Stimulated activated CD8-positive, alpha-beta memory T cell treated with anti-CD3 and anti-CD28 coated beads, Interleukin-15, amount 100 ng/mL, for 4 hours (primary cell): ENCODE data around the gene OR10A6.

Experiments
- DNase-seq, 2 donors: peaks; one replicate each; pipeline ENCODE4 v3.0.0-alpha.2; 2020; ENCODE audit warnings: low read depth in 2 of 2

Gene OR10A6

GRCh38 chr11:7909585-7910285 is 21.3 kb downstream of the OR10A6 start:
- no peak for DNase-seq

GRCh38 chr11:7907121-7907520 is 23.9 kb downstream of the OR10A6 start:
- DNase-seq = no peak

- DNase-seq = no peak
Measured at GRCh38 chr11:7906481-7906880, 24.6 kb downstream of the OR10A6 start.

GRCh38 chr11:7905961-7906429 is 25.1 kb downstream of the OR10A6 start:
- no peak for DNase-seq

- no peak for DNase-seq
Measured at GRCh38 chr11:7905549-7905948, 25.5 kb downstream of the OR10A6 start.

GRCh38 chr11:7904917-7905316 is 26.2 kb downstream of the OR10A6 start:
- DNase-seq = no peak

GRCh38 chr11:7903940-7904339 is 27.1 kb downstream of the OR10A6 start:
- DNase-seq = no peak

- no peak for DNase-seq
Measured at GRCh38 chr11:7901319-7901854, 29.7 kb downstream of the OR10A6 start.

- no peak for DNase-seq
Measured at GRCh38 chr11:7900686-7901085, 30.4 kb downstream of the OR10A6 start.

- DNase-seq = no peak
Measured at GRCh38 chr11:7899418-7899817, 31.6 kb downstream of the OR10A6 start.

- DNase-seq = no peak
Measured at GRCh38 chr11:7898666-7899283, 32.3 kb downstream of the OR10A6 start.

- no peak for DNase-seq
Measured at GRCh38 chr11:7896009-7896785, 34.9 kb downstream of the OR10A6 start.

- DNase-seq = no peak
Measured at GRCh38 chr11:7894251-7894650, 36.8 kb downstream of the OR10A6 start.

- DNase-seq = no peak
Measured at GRCh38 chr11:7893796-7894195, 37.3 kb downstream of the OR10A6 start.

GRCh38 chr11:7892840-7893254 is 38.2 kb downstream of the OR10A6 start:
- no peak for DNase-seq

GRCh38 chr11:7892059-7892699 is 38.9 kb downstream of the OR10A6 start:
- DNase-seq = no peak

GRCh38 chr11:7890417-7891172 is 40.5 kb downstream of the OR10A6 start:
- DNase-seq = no peak

GRCh38 chr11:7889985-7890384 is 41.1 kb downstream of the OR10A6 start:
- DNase-seq = no peak

GRCh38 chr11:7882860-7883259 is 48.2 kb downstream of the OR10A6 start:
- no peak for DNase-seq
